HG03045 (cell line): Measurements from ENCODE around the gene OR6B1.

Experiments
- ATAC-seq: cut with Tn5 transposase; IDR thresholded peaks from one replicate; pipeline ENCODE4 v1.9.1; 2021; ENCODE audit warnings: mild to moderate bottlenecking, moderate library complexity; ENCODE audit not compliant: unreplicated experiment

The OR6B1 gene

DNA sequence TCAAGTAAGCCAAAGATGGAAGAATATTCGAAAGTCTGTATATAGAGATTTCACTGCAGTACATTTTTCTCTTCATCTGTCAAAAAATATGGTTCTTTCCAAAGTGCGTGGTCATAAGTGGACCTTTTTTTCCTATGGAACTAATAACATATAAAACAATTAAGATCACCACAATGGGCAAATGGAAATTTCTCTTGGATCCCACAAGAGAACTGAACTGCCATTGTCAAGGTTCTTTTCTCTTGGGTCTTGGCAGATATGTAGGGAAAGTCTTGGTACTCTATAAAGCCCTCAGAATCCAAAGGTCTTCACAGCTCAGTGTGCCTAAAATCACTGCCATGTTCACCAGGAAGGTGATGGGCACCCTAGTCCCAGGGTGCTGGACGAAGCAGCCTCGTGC lies at the start of gene OR6B1:
TSS of gene OR6B1 (plus strand) at position 301 of the 400 bp plus-strand sequence. CDS start 3,677 bp downstream, outside the sequence.
- no peak for ATAC-seq

DNA sequence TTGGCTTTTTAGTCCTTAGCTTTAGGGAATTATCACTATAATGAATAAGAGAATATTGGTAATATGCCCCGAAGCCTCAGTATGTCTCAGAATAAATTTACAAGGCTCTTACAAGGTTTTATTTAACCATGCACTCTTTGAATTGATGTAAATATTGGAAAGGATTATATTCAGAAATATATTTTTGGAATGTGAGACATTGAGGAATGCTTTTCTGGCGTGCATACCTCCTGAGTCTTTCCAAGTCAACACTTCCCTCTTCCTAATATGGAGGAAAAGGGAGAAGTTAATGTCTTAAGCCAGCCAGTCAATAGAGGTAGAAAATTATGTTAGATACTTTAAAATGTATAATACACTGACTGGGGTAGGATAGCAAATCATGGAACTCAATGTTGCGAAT lies 46.7 kb upstream of the OR6B1 start:
- no peak for ATAC-seq

DNA sequence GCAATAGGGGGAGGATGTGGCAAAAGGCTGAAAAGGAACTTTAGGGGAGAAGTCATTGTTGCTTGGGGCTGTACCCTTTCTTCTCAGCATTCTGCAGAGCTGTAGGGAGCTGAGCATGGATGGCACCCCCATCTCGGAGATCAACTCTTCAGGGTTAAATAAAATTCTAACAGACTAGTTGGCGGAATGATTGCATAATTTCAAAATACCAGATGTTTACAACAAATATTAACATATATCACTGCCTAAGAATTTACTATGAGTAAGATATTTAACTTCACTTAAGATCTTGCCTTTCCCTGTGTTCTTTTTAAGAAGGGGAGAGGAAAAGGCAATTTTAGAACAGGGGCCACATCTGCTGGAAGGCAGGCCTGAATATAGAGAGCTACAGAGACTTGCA lies 46.0 kb upstream of the OR6B1 start:
- ATAC-seq: no peak

DNA sequence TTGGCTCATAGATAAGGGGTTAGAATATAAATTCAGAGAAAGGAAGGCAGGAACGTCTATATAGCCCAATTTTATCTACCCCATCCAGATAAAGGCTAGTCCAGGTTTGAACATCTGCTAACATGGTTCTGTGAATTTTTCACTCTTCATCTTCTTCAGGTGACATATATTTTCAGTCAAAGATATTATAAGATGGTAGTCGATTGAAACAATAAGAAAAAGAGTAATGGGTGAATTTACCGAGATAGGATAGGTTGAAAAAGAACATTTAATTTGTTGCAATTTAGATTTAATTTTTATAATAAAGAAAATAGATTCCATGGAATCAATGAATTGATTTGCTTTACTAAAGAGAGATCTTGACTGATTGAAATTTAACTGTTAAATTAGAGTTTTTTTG lies 45.6 kb upstream of the OR6B1 start, which contains the start of gene OR2F1:
TSS of gene OR2F1 (plus strand) at position 301 of the 400 bp plus-strand sequence. CDS start 5,127 bp downstream, outside the sequence.
- ATAC-seq: no peak

DNA sequence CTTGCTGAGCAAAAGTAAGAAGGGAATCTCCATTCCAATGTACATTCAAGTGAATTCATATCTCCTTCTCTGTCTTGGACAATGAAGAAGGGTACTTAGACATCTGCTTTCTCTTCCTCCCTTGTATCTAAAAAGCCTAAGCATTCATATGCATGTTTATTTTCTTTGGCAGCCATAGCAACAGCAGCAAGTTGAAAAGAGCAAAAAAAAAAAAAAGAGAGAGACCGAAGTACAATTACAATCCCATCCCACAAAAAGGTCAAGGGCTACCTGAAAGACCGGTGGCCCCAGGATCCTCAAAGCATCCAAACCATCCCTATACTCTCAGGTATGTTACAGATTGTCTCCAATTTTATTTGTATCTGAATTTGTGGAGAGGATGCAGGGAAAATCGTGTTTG lies 41.3 kb upstream of the OR6B1 start:
- no peak for ATAC-seq

DNA sequence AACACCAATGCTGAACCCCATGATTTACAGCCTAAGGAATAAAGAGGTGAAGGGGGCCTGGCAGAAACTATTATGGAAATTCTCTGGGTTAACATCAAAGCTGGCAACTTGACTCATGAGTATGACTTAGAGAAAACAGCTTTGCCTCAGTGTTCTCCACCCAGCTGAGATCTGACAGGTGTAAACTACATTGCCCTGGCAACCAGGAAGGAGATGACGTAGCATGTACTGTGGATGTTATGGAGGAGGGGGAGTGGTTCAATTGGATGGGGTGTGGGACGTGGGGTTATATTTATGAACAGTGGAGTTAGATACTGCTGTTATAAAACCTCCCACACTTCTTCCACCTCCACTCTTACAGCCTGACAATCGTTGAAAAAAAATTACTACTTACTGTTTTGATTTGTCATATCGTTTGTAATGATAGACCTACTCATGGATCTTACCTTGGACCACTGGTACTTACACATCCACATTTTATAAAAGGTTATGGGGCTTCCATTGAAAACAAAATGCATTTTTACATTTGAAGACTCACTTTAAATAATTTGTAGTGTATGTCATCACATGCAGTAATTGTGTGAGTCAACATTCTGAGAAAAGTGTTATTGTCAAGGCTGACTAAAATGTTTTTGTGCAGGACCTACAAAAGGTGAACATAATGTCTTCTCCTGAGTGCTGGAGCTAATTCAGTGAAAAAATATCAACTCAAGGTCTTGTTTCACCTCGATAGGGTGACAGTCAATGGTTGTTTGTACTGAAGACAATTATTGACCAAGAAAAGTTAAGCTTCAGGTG lies 39.1 kb upstream of the OR6B1 start:
- ATAC-seq: no peak

DNA sequence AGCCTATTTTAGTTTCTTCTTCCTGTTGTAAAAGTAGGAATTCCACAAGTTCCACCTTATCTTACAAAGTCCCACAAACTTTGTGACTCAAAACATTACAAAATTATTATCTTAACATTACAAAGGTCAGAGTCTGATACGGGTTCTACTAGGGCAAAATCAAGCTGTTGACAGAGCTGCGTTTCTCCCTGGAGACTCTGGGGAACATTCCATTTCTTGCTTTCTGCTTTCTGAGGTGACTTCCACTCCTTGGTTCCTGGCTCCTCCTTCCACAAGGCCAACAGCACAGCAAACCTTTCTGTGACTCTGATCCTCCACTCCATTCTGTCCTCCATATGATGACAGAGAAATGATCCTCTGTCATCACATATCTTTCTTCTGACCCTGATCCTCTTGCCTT lies 34.8 kb upstream of the OR6B1 start:
- ATAC-seq: no peak

DNA sequence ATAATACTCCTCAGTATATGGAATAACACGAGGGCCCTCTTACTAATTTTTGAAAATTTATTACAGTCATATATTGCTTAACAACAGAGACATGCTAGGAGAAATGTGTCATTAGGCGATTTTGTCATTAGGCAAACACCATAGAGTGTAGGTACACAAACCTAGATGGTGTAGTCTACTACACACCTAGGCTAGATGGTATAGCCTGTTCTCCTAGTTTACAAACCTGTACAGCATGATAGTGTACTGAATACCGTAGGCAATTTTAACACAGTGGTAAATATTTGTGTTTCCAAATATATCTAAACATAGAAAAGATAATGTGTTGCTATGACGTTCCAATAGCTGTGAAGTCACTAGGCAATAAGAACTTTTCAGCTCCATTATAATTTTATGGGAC lies 32.7 kb upstream of the OR6B1 start:
- ATAC-seq: no peak

DNA sequence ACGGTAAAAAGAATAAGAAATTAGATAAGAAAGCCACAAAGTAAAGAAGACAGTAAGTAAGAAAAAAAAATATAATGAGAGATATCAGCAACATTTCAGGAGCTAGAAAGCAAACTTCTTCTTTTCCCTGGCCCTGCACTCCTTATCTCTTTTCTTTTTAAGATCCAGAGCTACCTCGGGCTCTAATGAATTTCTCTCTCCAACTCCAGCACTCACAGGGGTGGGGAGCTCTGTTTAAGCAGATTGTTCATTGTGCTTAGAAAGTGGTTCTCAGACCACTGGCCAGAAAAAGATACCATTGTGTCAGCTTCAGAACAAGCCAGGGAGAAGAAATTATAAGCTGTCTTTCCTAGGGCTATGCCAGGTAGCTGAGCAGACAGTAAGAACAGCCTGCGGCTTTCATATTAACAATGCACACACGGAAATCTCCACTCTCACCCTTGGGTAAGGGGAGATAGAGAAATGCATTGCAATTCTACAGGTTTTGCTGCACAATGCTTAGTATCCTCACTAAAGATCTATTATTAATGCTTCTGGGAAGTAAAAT lies 26.2 kb upstream of the OR6B1 start:
- no peak for ATAC-seq

DNA sequence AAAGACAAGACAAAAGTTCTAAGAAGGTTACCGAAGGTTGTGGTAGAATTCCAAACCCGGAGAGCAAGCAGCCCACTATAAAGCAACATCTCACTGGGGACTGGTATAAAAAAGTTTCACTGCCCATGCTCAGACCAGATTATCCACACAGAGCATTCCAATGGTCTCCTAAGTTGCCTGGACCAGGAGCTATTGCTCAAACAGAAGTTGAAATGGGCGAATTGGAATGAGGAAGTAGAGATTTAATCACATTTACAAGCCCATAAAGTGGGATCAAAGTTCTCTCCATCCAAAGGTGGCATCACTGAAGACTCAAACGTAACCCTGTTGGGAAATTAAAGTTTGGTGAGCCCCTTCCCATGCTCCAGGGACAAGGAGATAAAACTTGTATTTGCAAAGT lies 25.7 kb upstream of the OR6B1 start:
- ATAC-seq: no peak

DNA sequence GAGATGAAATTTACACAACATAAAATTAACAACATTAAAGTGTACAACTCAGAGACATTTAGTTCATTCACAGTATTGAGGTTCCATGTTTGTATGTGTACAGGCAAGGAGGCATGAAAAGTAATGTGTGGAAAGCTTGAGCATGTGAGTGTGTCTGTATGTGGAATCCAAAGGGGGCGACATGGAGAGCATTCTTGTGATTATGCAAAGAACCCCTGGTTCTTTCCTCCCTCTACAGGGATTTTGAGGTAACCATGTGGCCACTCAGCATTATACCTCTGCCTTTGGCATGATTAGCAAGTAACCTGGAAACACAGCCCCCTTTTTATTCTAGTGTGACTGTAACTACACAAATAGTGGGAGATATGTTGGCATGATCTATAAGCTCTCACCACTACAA lies 24.5 kb upstream of the OR6B1 start:
- no peak for ATAC-seq

DNA sequence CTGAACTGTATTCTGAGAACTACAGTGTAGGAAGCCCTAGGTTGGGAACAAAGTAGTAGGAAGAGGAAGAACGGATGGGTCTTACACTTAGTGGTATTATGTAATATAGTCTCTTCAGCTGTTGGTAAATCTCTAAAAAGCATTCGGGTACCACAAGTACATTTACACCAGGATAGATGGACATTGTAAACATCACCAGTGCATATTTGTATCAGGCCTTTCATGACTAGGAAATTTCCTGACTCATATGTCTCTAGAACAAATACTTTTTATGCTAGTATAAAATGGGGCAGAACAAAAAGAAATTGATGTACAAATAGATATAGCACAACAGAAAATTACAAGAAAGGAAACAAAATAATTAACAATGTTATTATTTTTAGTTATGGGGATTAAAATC lies 21.5 kb upstream of the OR6B1 start:
- ATAC-seq: no peak

DNA sequence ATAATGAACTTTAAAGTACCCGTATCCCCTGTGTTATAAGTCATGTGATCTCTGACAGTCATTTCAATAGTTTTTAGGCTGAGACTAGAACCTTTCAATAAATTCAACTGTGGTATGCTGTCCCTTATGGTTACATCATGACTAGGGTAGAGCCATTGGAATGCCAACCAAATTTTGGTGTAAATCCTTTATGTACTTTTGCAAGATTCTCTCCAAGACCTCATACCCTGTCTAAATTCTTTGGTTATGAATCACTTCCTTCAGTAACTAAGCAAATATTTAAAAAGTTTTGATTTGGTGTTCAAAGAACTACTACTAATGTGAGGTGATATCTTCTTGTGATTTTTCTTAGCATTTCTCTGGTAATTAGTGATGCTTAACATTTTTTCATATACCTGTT lies 20.8 kb upstream of the OR6B1 start:
- no peak for ATAC-seq

DNA sequence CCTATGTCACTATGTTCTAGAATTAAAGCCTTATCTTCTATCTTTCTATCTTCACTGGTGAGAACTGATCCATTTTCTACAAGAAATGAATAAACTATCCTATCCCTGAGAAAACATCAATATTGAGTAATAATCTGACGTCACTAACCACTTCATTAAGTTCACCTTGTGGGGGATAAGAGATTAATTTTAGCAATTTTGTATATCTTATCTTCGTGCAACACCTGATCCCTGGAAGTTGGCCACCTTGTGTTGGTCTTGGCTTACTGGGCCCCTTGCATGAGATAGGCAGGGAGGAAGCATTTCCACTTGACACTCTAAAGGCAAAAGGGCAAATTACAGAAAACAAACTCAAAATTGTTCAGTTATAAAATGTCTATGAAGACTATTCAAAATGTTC lies 20.1 kb upstream of the OR6B1 start:
- ATAC-seq: no peak

DNA sequence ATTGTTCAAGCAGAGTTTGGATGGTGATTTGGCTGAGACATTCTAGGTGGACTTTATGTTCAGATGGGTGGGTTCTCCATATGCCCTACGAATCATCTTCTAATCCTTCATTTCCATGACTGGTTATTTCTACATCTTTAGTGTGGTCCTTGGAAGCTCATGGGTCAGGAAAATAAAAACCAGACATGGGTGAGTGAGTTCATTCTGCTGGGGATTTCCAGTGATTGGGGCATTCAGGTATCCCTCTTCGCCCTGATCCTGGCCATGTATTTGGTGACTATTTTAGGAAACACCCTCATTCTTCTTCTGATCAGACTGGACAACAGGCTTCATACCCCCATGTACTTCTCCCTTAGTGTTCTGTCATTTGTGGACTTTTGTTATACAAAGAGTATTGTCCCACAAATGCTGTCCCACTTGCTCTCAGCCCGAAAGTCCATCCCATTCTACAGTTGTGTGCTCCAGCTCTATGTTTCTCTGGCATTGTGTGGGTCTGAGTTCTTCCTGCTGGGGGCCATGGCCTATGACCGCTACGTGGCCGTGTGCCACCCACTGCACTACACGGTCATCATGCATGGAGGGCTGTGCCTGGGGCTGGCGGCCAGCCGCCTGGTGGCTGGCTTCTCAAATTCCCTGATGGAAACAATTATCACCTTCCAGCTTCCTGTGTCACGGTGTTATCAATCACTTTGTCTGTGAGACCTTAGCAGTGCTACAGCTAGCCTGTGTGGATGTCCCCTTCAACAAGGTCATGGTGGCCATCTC lies 19.2 kb upstream of the OR6B1 start:
- no peak for ATAC-seq

DNA sequence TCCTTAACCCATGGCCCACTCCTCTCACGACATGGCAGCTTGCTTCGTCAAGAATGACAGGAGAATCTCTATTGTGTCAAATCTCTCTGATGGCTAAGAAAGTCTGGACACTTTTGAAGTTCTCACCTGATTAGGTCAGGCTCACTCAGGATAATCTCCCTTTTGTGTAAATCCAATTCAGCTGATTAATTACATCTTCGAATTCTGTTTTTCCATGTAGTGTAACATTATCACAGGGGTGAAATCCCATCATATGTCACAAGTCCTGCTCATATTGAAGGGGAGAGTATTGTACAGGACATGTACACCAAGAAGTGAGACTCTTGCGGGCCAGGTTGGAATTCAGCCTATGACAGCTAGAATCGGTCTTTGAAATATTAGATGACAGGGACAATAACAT lies 16.2 kb upstream of the OR6B1 start:
- ATAC-seq: no peak

DNA sequence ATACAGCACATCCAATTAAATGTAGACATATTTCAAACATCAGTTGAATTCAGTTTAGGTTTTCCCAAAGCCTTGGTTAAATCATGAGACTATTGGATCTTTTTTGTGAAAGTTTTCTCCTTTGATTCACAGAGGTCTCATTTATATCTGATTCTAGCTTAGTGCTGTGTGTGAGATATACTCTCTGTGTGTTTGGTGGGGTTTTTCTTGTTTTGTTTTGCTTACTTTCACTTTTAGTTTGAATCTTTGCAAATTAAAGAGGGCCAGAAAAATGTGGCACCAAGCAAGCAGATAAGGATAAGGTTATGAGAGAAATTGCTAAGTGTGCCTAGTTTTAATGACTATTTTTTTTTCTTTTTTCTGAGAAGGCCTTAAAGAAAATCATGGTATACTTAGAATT lies 12.6 kb upstream of the OR6B1 start:
- no peak for ATAC-seq

DNA sequence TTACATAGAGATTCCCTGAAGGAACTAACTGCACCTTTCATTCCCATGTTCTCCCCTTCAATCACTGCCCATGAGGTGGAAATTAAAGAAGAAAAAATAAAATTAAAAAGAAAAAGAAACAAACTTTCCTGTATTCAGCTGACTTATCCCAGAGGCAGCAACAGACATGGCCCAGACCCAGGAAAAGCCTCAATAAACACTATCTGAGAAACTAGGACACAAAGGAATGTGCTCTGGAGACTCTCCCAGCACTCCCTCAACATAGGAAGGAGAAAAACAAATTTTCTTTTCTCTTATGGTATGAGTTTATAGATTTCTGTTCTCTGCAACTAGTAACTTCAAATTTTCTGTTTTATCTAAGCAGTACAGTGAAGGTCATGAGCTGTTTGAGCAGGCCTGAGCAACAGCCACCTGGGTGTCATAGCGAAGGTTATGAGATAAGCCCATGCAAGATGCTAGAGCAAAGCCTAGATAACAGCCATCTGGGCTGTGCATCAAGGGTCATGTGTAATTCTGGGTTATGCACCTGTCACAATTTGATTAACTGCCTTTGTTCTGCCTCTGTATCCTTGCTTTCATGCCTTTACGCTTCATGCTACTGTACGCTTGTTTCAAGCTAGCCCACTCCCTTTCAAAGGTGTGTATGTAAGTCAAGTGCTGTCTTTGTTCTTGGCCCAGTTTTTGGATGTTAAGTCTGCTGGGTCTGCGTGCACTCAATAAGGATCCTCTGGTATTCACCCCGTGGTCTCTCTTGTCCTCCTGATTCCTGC lies 11.0 kb upstream of the OR6B1 start:
- ATAC-seq: no peak

DNA sequence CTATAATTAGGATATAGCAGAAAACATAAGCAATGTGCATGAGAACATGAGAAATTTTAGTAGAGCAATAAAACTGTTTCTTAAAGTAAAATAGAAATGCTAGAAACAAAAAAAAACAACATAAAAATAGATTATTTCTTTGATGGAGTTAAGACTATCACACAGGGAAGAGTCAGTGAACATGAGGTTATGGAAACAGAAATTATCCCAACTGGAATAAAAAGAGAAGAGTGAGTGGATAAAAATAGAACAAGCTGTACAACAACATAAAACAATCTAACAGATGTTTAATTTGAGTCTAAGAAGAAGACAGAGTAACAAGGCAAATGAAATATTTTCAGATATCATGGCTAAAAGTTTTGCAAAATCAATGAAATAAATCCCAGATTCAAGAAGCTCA lies 7.5 kb upstream of the OR6B1 start:
- ATAC-seq: no peak

DNA sequence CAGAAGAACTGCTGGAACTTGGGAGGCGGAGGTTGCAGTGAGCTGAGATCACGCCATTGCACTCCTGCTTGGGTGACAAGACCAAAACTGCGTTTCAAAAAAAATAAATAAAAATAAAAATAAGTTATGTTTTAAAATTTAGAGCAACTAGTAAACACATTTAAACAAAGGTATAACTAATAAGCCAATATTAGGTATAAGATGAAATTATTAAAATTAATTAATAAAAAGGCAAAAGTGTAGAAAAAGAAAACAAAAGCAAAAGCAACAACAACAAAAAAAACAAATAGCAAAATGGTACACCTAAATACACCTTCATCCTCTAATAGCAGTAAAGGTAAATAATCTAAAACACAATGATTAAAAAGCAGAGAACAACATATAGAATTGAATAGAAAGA lies 6.2 kb upstream of the OR6B1 start:
- ATAC-seq: no peak

DNA sequence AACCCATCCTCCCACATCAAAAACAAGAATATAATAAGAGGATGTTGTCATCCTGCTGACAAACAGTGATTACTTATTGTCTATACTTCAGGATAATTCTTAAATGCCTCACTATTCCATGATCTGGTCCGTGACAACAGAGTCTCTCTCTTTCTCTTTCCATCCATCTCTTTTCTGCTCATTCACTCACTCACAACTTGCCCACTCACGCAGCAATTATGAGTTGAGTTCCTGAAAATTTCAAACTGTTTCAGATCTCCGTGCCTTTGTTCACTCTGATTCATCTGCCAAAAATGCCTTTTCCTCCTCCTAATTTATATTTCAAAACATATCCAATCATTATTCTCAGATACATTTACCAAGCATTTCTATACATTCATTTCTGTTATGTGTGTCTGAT lies 1.4 kb downstream of the OR6B1 start:
- ATAC-seq: no peak
